Fibroblast of lung (primary cell): ENCODE measurements around the gene DTX3. TPM values are rescaled to one million over a fixed set of nuclear protein-coding genes. Genes with fewer than 3 reads are reported as not detected.

Experiments
- DNase-seq, 2 donors: peaks; one replicate each; pipeline versions ENCODE4 v3.0.0 to v3.0.0-alpha.2; 2010; ENCODE audit warnings: low read depth in 2 of 2
- H2AFZ ChIP-seq: 2 replicates; pipeline ENCODE4 v1.5.1; 2012; ENCODE audit warnings: low read length, control low read depth, inconsistent platforms
- H3K27ac ChIP-seq: 2 replicates; pipeline ENCODE4 v1.5.1; 2011; ENCODE audit warnings: low read length, control low read depth; ENCODE audit not compliant: insufficient read depth
- H3K27me3 ChIP-seq: 2 replicates; pipeline ENCODE4 v1.5.1; 2011; ENCODE audit warnings: mild to moderate bottlenecking, low read length; ENCODE audit not compliant: control insufficient read depth, insufficient read depth
- H3K36me3 ChIP-seq: 2 replicates; pipeline ENCODE4 v1.5.1; 2011; ENCODE audit warnings: low read length; ENCODE audit not compliant: control insufficient read depth, insufficient read depth
- H3K4me1 ChIP-seq: 2 replicates; pipeline ENCODE4 v1.5.1; 2011; ENCODE audit warnings: low read length; ENCODE audit not compliant: control insufficient read depth, insufficient read depth; ENCODE audit errors: extremely low read depth
- H3K4me2 ChIP-seq: 2 replicates; pipeline ENCODE4 v1.5.1; 2011; ENCODE audit warnings: low read length, control low read depth; ENCODE audit not compliant: insufficient read depth; ENCODE audit errors: extremely low read depth
- H3K4me3 ChIP-seq, 4 experiments: fragments of 200-600 bp in 1 of 4; sonication (generic) in 1 of 4; replicated peaks in 1 of 4; 2 replicates each; pipeline ENCODE4 v1.5.1; 2011 to 2016; ENCODE audit warnings: low read length in 4 of 4, low read depth in 3 of 4, mild to moderate bottlenecking in 3 of 4, control low read depth in 2 of 4, inconsistent platforms in 1 of 4, mixed read lengths in 1 of 4; ENCODE audit not compliant: insufficient read depth in 1 of 4; ENCODE audit errors: control extremely low read depth in 1 of 4
- H3K79me2 ChIP-seq: 2 replicates; pipeline ENCODE4 v1.5.1; 2012; ENCODE audit warnings: mild to moderate bottlenecking, low read length, inconsistent platforms; ENCODE audit not compliant: control insufficient read depth, insufficient read depth
- H3K9ac ChIP-seq: 2 replicates; pipeline ENCODE4 v1.5.1; 2011; ENCODE audit warnings: mild to moderate bottlenecking, low read length, control low read depth; ENCODE audit not compliant: insufficient read depth
- H3K9me3 ChIP-seq: 2 replicates; pipeline ENCODE4 v1.5.1; 2012; ENCODE audit warnings: low read depth, low read length; ENCODE audit not compliant: control insufficient read depth, insufficient read depth
- H4K20me1 ChIP-seq: 2 replicates; pipeline ENCODE4 v1.5.1; 2011; ENCODE audit warnings: low read length; ENCODE audit not compliant: control insufficient read depth, insufficient read depth; ENCODE audit errors: extremely low read depth
- CTCF ChIP-seq, 2 donors: IDR thresholded peaks in 1 of 2; conservative IDR thresholded peaks in 1 of 2; 1 replicate in 1 of 2; 2 replicates in 1 of 2; pipeline ENCODE4 v1.5.1; 2011 to 2012; ENCODE audit warnings: low read length in 2 of 2, control low read depth in 1 of 2, inconsistent platforms in 1 of 2, low read depth in 1 of 2, mild to moderate bottlenecking in 1 of 2
- EZH2 ChIP-seq: IDR thresholded peaks from 2 replicates; pipeline ENCODE4 v1.5.1; 2012; ENCODE audit warnings: low read length, control low read depth, mild to moderate bottlenecking; ENCODE audit errors: missing control alignments
- polyA plus RNA-seq, 2 donors: library from polyadenylated mRNA; depleted of rRNA in 1 of 2; stranded (reverse) in 1 of 2; unstranded in 1 of 2; fragments of >200 nt; gene quantifications; 2 replicates each; pipeline ENCODE4 v1.2.1, GENCODE V29; 2011 to 2012; ENCODE audit warnings: missing spikeins in 1 of 2
- total RNA-seq: library from RNA; depleted of rRNA; stranded (reverse); fragments of >200 nt; gene quantifications from 2 replicates; pipeline ENCODE4 v1.2.1, GENCODE V29; 2014

The DTX3 gene
- total and polyA plus RNA-seq, 2 donors (not counting 1 experiment from before 2014, with no cell fraction given): 12.1 to 30.4 TPM

GRCh38 chr12:57582440-57582839 is 22.2 kb upstream of the DTX3 start:
- Histone ChIP-seq H3K4me2 (no peak overlapping the region), H3K4me3 (no peak overlapping the region)

GRCh38 chr12:57583008-57583831 is 21.4 kb upstream of the DTX3 start:
- H2AFZ ChIP-seq: no peak overlapping the region
- H3K9ac ChIP-seq: no peak overlapping the region
- H3K4me3 ChIP-seq: no peak overlapping the region
- no peaks in the 10 kb centered on the region for H3K4me1 ChIP-seq
- no peak for TF ChIP-seq EZH2
- peak; percentile 81 to 89 for TF ChIP-seq CTCF (conservative IDR thresholded peaks at IDR 0.05 in 1 of 2, IDR thresholded peaks at IDR 0.05 in 1 of 2; ENCODE audit: low read depth in 1 of 2, low read length in 2 of 2)
- H4K20me1 ChIP-seq: no peaks in the 10 kb centered on the region
- peak; percentile 68 to 87 for DNase-seq
- peaks cover 4% of the 10 kb centered on the region for H3K27me3 ChIP-seq
- H3K9me3 ChIP-seq: no peaks in the 10 kb centered on the region
- no peak overlapping the region for H3K27ac ChIP-seq
- H3K79me2 ChIP-seq: no peaks in the 10 kb centered on the region
- H3K36me3 ChIP-seq: no peaks in the 10 kb centered on the region
- no peak overlapping the region for H3K4me2 ChIP-seq

More at GRCh38 chr12:57582440-57582839, 22.2 kb upstream of the DTX3 start:
- no peak for DNase-seq
- H2AFZ ChIP-seq: no peak overlapping the region
- no peaks in the 10 kb centered on the region for H3K4me1 ChIP-seq
- no peaks in the 10 kb centered on the region for H3K9me3 ChIP-seq
- H3K27ac ChIP-seq: no peak overlapping the region
- H4K20me1 ChIP-seq: no peaks in the 10 kb centered on the region
- peaks cover 4% of the 10 kb centered on the region for H3K27me3 ChIP-seq
- no peak for TF ChIP-seq EZH2
- no peak for TF ChIP-seq CTCF (conservative IDR thresholded peaks at IDR 0.05 in 1 of 2, IDR thresholded peaks at IDR 0.05 in 1 of 2; ENCODE audit: low read depth in 1 of 2, low read length in 2 of 2)
- no peaks in the 10 kb centered on the region for H3K79me2 ChIP-seq
- no peaks in the 10 kb centered on the region for H3K36me3 ChIP-seq
- no peak overlapping the region for H3K9ac ChIP-seq

GRCh38 chr12:57584050-57584449 is 20.6 kb upstream of the DTX3 start:
- Histone ChIP-seq H3K9ac (no peak overlapping the region), H3K4me1 (no peaks in the 10 kb centered on the region), H3K36me3 (no peaks in the 10 kb centered on the region), H3K4me3 (no peak overlapping the region), H3K27me3 (peaks cover 4% of the 10 kb centered on the region), H3K79me2 (no peaks in the 10 kb centered on the region), H3K4me2 (no peak overlapping the region), H3K9me3 (no peaks in the 10 kb centered on the region), H4K20me1 (no peaks in the 10 kb centered on the region), H2AFZ (no peak overlapping the region), H3K27ac (no peak overlapping the region)
- TF ChIP-seq CTCF (conservative IDR thresholded peaks at IDR 0.05 in 1 of 2, IDR thresholded peaks at IDR 0.05 in 1 of 2; ENCODE audit: low read depth in 1 of 2, low read length in 2 of 2) (no peak), EZH2 (no peak)
- DNase-seq: no peak
